ENCODE data around the gene RASSF7. TPM values are rescaled to one million over a fixed set of nuclear protein-coding genes. Genes with fewer than 3 reads are reported as not detected.
A peak's percentile ranks its signal among the peaks of the same experiment; 100 is the strongest.

RASSF7 gene
- polyA plus RNA-seq, 1 experiment: 25.1 TPM

GRCh38 chr11:563066-563811 is 2.5 kb downstream of the RASSF7 start:
- Histone ChIP-seq H3K4me3 (ENCODE audit: low read depth, low read length) (no peak overlapping the region), H3K36me3 (ENCODE audit: control insufficient read depth, insufficient read depth, low read length) (peaks cover 22% of the 10 kb centered on the region), H3K27me3 (ENCODE audit: control insufficient read depth, insufficient read depth, low read length) (no peaks in the 10 kb centered on the region)
- no peak for TF ChIP-seq CTCF (IDR thresholded peaks at IDR 0.05; ENCODE audit: insufficient read depth, low read depth, low read length)
- POLR2A ChIA-PET: interaction anchor here (0.5 to 3.2 kb wide), 4 partner anchors 12 to 259 kb away, joined by 3 to 22 read pairs (median 12); partner anchors contain the start of genes DEAF1 and PHRF1
- DNase-seq (ENCODE audit: low read depth): no peak
- CTCF ChIA-PET: interaction anchor here (0.8 to 3.1 kb wide), 3 partner anchors 8 to 165 kb away, joined by 4 to 13 read pairs (median 5); no protein-coding TSS in a partner anchor

GRCh38 chr11:563812-564578 is 3.2 kb downstream of the RASSF7 start:
- CTCF ChIA-PET: interaction anchor here (1.2 to 3.1 kb wide), 3 partner anchors 9 to 164 kb away, joined by 4 to 13 read pairs (median 5); no protein-coding TSS in a partner anchor
- POLR2A ChIA-PET: interaction anchor here (0.6 to 3.2 kb wide), 3 partner anchors 11 to 227 kb away, joined by 3 to 20 read pairs (median 3); partner anchors contain the start of genes DEAF1 and PHRF1

GRCh38 chr11:565921-566509 is 5.2 kb downstream of the RASSF7 start:
- no peak for DNase-seq (ENCODE audit: low read depth)
- ChIA-PET POLR2A (interaction anchor here (3.2 kb wide), 1 partner anchor 9 kb away, joined by 20 read pairs; the partner anchor contains the start of gene PHRF1), CTCF (interaction anchor here (0.9 to 3.1 kb wide), 4 partner anchors 9 to 21 kb away, joined by 3 to 13 read pairs (median 4); no protein-coding TSS in a partner anchor)
- Histone ChIP-seq H3K27me3 (ENCODE audit: control insufficient read depth, insufficient read depth, low read length) (no peaks in the 10 kb centered on the region), H3K4me3 (ENCODE audit: low read depth, low read length) (no peak overlapping the region), H3K36me3 (ENCODE audit: control insufficient read depth, insufficient read depth, low read length) (peaks cover 22% of the 10 kb centered on the region)
- no peak for TF ChIP-seq CTCF (IDR thresholded peaks at IDR 0.05; ENCODE audit: insufficient read depth, low read depth, low read length)

More at GRCh38 chr11:563812-564578, 3.2 kb downstream of the RASSF7 start:
- DNase-seq (ENCODE audit: low read depth): no peak
- Histone ChIP-seq H3K36me3 (ENCODE audit: control insufficient read depth, insufficient read depth, low read length) (peaks cover 22% of the 10 kb centered on the region), H3K27me3 (ENCODE audit: control insufficient read depth, insufficient read depth, low read length) (no peaks in the 10 kb centered on the region), H3K4me3 (ENCODE audit: low read depth, low read length) (no peak overlapping the region)
- TF ChIP-seq CTCF (IDR thresholded peaks at IDR 0.05; ENCODE audit: insufficient read depth, low read depth, low read length): no peak

- peaks cover 22% of the 10 kb centered on the region for H3K36me3 ChIP-seq (ENCODE audit: control insufficient read depth, insufficient read depth, low read length)
- ChIA-PET CTCF (interaction anchor here (0.6 to 1.3 kb wide), 4 partner anchors 10 to 160 kb away, joined by 3 to 4 read pairs (median 3); no protein-coding TSS in a partner anchor), POLR2A (interaction anchor here (0.6 kb wide), 1 partner anchor 19 kb away, joined by 4 read pairs; no protein-coding TSS in a partner anchor)
- no peaks in the 10 kb centered on the region for H3K27me3 ChIP-seq (ENCODE audit: control insufficient read depth, insufficient read depth, low read length)
- no peak for TF ChIP-seq CTCF (IDR thresholded peaks at IDR 0.05; ENCODE audit: insufficient read depth, low read depth, low read length)
- no peak for DNase-seq (ENCODE audit: low read depth)
- peak overlapping the region; percentile 99 for H3K4me3 ChIP-seq (ENCODE audit: low read depth, low read length)
These were observed 6.3 kb downstream of the RASSF7 start for GRCh38 chr11:567011-567628.
